ENCODE data around the gene PIGN. TPM values are rescaled to one million over a fixed set of nuclear protein-coding genes. Genes with fewer than 3 reads are reported as not detected.
A peak's percentile ranks its signal among the peaks of the same experiment; 100 is the strongest.

Gene PIGN
- total RNA-seq, 3 donors from 2014 or later, result 29.5 to 40.4 (median 36.3) TPM

DNA sequence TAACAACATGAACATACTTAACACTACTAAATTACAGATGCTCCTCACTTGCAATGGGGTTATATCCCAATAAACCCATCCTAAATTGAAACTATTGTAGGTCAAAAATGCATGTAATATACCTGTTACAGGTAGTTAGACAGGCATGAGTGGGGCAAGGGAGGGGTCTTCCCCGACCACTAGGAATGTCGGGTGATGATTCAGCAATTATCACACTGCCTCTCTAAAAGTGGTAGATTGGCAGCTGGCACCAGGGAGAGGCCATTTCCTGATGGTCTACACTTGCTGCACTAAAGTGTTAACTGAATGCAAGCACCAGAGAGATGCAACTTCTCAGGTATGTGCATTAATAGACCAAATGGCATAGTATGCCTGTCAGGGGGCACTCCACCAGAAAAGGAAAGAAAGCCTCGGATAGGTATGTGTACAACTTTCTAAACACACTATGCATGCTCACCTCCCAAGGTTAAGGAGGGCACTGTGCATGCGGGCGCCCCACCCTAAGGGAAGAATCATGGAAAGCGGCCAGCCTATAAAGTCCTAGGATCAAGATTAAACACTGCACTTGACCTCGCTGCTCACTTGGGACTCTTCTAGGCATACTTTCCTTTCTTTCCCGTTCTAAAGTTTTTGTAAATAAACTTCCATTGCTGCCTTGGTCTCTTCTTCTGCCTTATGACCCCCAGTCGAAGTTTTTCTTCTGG, 35.6 kb downstream of the PIGN start:
- Histone ChIP-seq H3K9me3 (no peaks in the 10 kb centered on the region), H3K36me3 (ENCODE audit: low read depth) (no peaks in the 10 kb centered on the region), H3K4me1 (ENCODE audit: low read depth) (no peaks in the 10 kb centered on the region), H3K4me3 (no peak overlapping the region)
- intact Hi-C loops (cut with DNase I, micrococcal nuclease), result no loop called here
- TF ChIP-seq, protein P1, sequence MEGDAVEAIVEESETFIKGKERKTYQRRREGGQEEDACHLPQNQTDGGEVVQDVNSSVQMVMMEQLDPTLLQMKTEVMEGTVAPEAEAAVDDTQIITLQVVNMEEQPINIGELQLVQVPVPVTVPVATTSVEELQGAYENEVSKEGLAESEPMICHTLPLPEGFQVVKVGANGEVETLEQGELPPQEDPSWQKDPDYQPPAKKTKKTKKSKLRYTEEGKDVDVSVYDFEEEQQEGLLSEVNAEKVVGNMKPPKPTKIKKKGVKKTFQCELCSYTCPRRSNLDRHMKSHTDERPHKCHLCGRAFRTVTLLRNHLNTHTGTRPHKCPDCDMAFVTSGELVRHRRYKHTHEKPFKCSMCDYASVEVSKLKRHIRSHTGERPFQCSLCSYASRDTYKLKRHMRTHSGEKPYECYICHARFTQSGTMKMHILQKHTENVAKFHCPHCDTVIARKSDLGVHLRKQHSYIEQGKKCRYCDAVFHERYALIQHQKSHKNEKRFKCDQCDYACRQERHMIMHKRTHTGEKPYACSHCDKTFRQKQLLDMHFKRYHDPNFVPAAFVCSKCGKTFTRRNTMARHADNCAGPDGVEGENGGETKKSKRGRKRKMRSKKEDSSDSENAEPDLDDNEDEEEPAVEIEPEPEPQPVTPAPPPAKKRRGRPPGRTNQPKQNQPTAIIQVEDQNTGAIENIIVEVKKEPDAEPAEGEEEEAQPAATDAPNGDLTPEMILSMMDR (IDR thresholded peaks at IDR 0.05), result no peak
- peak in 1 of 3 donors; percentile 28 for DNase-seq
- ATAC-seq, result peak; percentile 7

DNA sequence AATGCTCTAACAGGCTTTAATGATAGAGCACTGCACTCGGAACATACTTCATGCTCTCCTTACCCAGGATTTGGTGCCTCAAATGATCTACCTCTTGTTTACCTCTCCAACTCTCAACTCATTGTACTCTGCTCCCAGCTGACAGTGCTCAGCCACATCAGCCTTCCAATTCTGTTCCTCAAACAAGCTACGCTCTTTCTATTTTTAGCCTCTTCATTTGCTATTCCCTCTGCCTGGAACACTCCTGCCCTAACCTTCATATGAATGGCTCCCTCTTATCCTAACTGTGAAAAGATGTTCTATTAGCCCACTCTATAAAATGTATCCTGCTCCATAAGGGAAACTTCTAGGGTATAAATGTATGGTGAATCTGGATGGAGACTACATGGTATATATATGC, 42.5 kb downstream of the PIGN start:
- Histone ChIP-seq H3K36me3 (ENCODE audit: low read depth) (no peaks in the 10 kb centered on the region), H3K4me3 (no peak overlapping the region), H3K9me3 (no peaks in the 10 kb centered on the region), H3K4me1 (ENCODE audit: low read depth) (no peaks in the 10 kb centered on the region)
- intact Hi-C loops (cut with DNase I, micrococcal nuclease), result no loop called here
- TF ChIP-seq, protein P1 (IDR thresholded peaks at IDR 0.05), result no peak
- ATAC-seq (no peak), DNase-seq (no peak)

- no peak for DNase-seq
These were observed 46.6 kb downstream of the PIGN start for GRCh38 chr18:62140259-62140658.

GRCh38 chr18:62138461-62139235, 48.2 kb downstream of the PIGN start:
- Histone ChIP-seq H3K36me3 (ENCODE audit: low read depth) (no peaks in the 10 kb centered on the region), H3K4me1 (ENCODE audit: low read depth) (no peaks in the 10 kb centered on the region), H3K9me3 (no peaks in the 10 kb centered on the region), H3K4me3 (no peak overlapping the region)
- TF ChIP-seq, protein P1 (IDR thresholded peaks at IDR 0.05), result no peak
- DNase-seq, result no peak
- intact Hi-C loops (cut with DNase I, micrococcal nuclease), result no loop called here
- ATAC-seq, result no peak

More at GRCh38 chr18:62140259-62140658, 46.6 kb downstream of the PIGN start:
- Histone ChIP-seq H3K36me3 (ENCODE audit: low read depth) (no peaks in the 10 kb centered on the region), H3K9me3 (no peaks in the 10 kb centered on the region), H3K4me3 (no peak overlapping the region), H3K4me1 (ENCODE audit: low read depth) (no peaks in the 10 kb centered on the region)
- TF ChIP-seq, protein P1 (IDR thresholded peaks at IDR 0.05), result no peak
- no peak for ATAC-seq
- intact Hi-C loops (cut with DNase I, micrococcal nuclease), result no loop called here

- peak; percentile 70 for ATAC-seq
- intact Hi-C loops (cut with DNase I, micrococcal nuclease), result no loop called here
These were observed 55.5 kb downstream of the PIGN start for GRCh38 chr18:62131301-62131909.

More at GRCh38 chr18:62131301-62131909, 55.5 kb downstream of the PIGN start:
- H3K4me3 ChIP-seq, result no peak overlapping the region
- TF ChIP-seq, protein P1 (IDR thresholded peaks at IDR 0.05), result peak; percentile 59
- DNase-seq, result peak in 1 of 3 donors; percentile 61
- H3K4me1 ChIP-seq (ENCODE audit: low read depth), result no peaks in the 10 kb centered on the region
- no peaks in the 10 kb centered on the region for H3K9me3 ChIP-seq
- H3K36me3 ChIP-seq (ENCODE audit: low read depth), result no peaks in the 10 kb centered on the region
